ENCODE results near the gene ADCY7. TPM values are rescaled to one million over a fixed set of nuclear protein-coding genes. Genes with fewer than 3 reads are reported as not detected.
"Not testable (repeated sequence)": the region's sequence is repeated elsewhere in the genome, so short reads cannot be mapped to it uniquely, and the experiment has no call there.

The ADCY7 gene
- total and polyA plus RNA-seq, 3 donors from 2014 or later, result 5.9 to 9.4 (median 5.9) TPM

- intact Hi-C loops (cut with DNase I; ENCODE audit: low total_unique reads), result no loop called here
- TF ChIP-seq POLR2A (IDR thresholded peaks at IDR 0.05) (no peak), CTCF (IDR thresholded peaks at IDR 0.05) (no peak)
- no peaks in the 10 kb centered on the region for H3K36me3 ChIP-seq (ENCODE audit: low read depth, missing control alignments)
- H3K9me3 ChIP-seq, result no peaks in the 10 kb centered on the region
- no peak overlapping the region for H3K27ac ChIP-seq
- no peak overlapping the region for H3K4me3 ChIP-seq
- no peak for DNase-seq
- H3K4me1 ChIP-seq, result peaks cover 2% of the 10 kb centered on the region
- 56 to 67% methylated on average over 2 of the region's 2 CpGs for WGBS, 2 donors
- H3K27me3 ChIP-seq, result no peaks in the 10 kb centered on the region
Measured at GRCh38 chr16:50340578-50340977, 74.2 kb downstream of the ADCY7 start.

- H3K27ac ChIP-seq; DNase-seq; H3K27me3 ChIP-seq; H3K36me3 ChIP-seq (ENCODE audit: low read depth, missing control alignments); H3K9me3 ChIP-seq; H3K4me1 ChIP-seq; H3K4me3 ChIP-seq; intact Hi-C loops (cut with DNase I; ENCODE audit: low total_unique reads): not testable (repeated sequence)
- 79 to 91% methylated on average over 6 to 8 of the region's 8 CpGs for WGBS, 2 donors
Measured at GRCh38 chr16:50343566-50343965, 77.2 kb downstream of the ADCY7 start.

GRCh38 chr16:50345210-50345609 lies 78.9 kb downstream of the ADCY7 start:
- intact Hi-C loops (cut with DNase I; ENCODE audit: low total_unique reads); H3K4me3 ChIP-seq; H3K27me3 ChIP-seq; H3K27ac ChIP-seq; H3K36me3 ChIP-seq (ENCODE audit: low read depth, missing control alignments); H3K4me1 ChIP-seq; DNase-seq; H3K9me3 ChIP-seq: not testable (repeated sequence)
- WGBS, 2 donors, result 85 to 91% methylated on average over 2 of the region's 2 CpGs

GRCh38 chr16:50351116-50351515 lies 84.8 kb downstream of the ADCY7 start:
- intact Hi-C loops (cut with DNase I; ENCODE audit: low total_unique reads), result loop anchor here (5.0 to 10.0 kb wide), 2 partner anchors 136 to 329 kb away; no protein-coding TSS in a partner anchor
- WGBS, 2 donors, result 94 to 97% methylated on average over 5 of the region's 5 CpGs
- TF ChIP-seq CTCF (IDR thresholded peaks at IDR 0.05) (no peak), POLR2A (IDR thresholded peaks at IDR 0.05) (no peak)

GRCh38 chr16:50351952-50352351 lies 85.6 kb downstream of the ADCY7 start:
- WGBS, 2 donors, result 84 to 89% methylated on average over 2 of the region's 2 CpGs
- TF ChIP-seq POLR2A (IDR thresholded peaks at IDR 0.05), result no peak
- TF ChIP-seq CTCF (IDR thresholded peaks at IDR 0.05), result no peak
- Histone ChIP-seq H3K27me3 (no peaks in the 10 kb centered on the region), H3K4me1 (no peaks in the 10 kb centered on the region), H3K36me3 (ENCODE audit: low read depth, missing control alignments) (no peaks in the 10 kb centered on the region), H3K27ac (no peak overlapping the region), H3K9me3 (no peaks in the 10 kb centered on the region), H3K4me3 (no peak overlapping the region)
- intact Hi-C loops (cut with DNase I; ENCODE audit: low total_unique reads), result loop anchor here (5.0 to 10.0 kb wide), 2 partner anchors 137 to 330 kb away; no protein-coding TSS in a partner anchor
- DNase-seq, result no peak

More at GRCh38 chr16:50351116-50351515, 84.8 kb downstream of the ADCY7 start:
- H3K4me3 ChIP-seq, result no peak overlapping the region
- H3K27me3 ChIP-seq, result no peaks in the 10 kb centered on the region
- no peak for DNase-seq
- H3K27ac ChIP-seq, result no peak overlapping the region
- H3K9me3 ChIP-seq, result no peaks in the 10 kb centered on the region
- H3K36me3 ChIP-seq (ENCODE audit: low read depth, missing control alignments), result no peaks in the 10 kb centered on the region
- H3K4me1 ChIP-seq, result no peaks in the 10 kb centered on the region

GRCh38 chr16:50354082-50354481 lies 87.7 kb downstream of the ADCY7 start:
- no peak for DNase-seq
- no peaks in the 10 kb centered on the region for H3K36me3 ChIP-seq (ENCODE audit: low read depth, missing control alignments)
- H3K9me3 ChIP-seq, result no peaks in the 10 kb centered on the region
- intact Hi-C loops (cut with DNase I; ENCODE audit: low total_unique reads), result loop anchor here (5.0 to 10.0 kb wide), 2 partner anchors 139 to 332 kb away; no protein-coding TSS in a partner anchor
- H3K4me3 ChIP-seq, result no peak overlapping the region
- H3K27ac ChIP-seq, result no peak overlapping the region
- H3K27me3 ChIP-seq, result no peaks in the 10 kb centered on the region
- TF ChIP-seq CTCF (IDR thresholded peaks at IDR 0.05) (no peak), POLR2A (IDR thresholded peaks at IDR 0.05) (no peak)
- WGBS, 2 donors, result 70 to 71% methylated on average over 1 of the region's 1 CpG
- no peaks in the 10 kb centered on the region for H3K4me1 ChIP-seq
